GM19438 (cell line): ENCODE data around the gene SCUBE1.

Experiments
- ATAC-seq: cut with Tn5 transposase; IDR thresholded peaks from one replicate; pipeline ENCODE4 v1.9.1; 2021; ENCODE audit warnings: low read depth; ENCODE audit not compliant: unreplicated experiment

SCUBE1 gene

GRCh38 chr22:43226377-43227238 lies 116.6 kb downstream of the SCUBE1 start:
- ATAC-seq, result no peak

- no peak for ATAC-seq
Observed at GRCh38 chr22:43225609-43226008, 117.6 kb downstream of the SCUBE1 start.

GRCh38 chr22:43222987-43223386 lies 120.2 kb downstream of the SCUBE1 start:
- no peak for ATAC-seq

GRCh38 chr22:43222262-43222661 lies 120.9 kb downstream of the SCUBE1 start:
- ATAC-seq, result no peak

DNA sequence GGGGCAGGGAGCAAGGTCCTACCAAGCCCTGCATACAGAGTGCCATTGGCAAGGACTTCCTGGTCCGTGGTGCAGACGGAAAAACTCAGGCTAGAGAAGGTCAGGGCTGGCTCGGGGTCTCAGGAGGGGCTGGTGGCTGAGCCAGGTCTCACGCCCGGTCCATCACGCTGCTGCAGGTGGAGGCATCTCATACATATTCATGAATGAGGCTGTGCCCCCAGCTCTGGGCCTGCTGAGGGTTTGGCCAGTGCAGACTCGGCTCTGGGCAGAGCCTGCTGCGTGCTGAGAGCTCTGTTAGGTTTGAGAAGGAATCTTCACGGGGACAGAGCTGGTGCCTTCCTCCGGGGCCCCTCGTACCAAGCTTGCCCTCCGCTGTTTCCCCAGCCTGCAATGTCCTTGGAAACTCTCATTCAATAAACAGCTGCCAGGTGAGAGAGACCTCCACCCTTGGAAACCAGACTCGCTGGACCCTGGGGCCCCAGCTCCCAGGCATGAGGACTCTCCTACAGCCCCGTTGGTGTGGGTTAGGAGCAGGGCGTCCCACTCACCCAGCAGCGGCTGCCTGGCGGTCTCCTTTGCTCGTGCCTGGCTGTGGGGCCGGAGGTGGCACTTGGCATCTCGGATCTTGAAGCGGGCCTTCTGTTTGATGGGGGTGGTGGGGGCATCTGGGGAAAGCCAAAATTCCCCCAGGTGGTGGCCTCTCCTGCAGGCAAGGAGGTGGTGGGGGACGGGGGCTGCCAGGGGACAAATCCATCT lies 122.4 kb downstream of the SCUBE1 start:
- ATAC-seq, result no peak

DNA sequence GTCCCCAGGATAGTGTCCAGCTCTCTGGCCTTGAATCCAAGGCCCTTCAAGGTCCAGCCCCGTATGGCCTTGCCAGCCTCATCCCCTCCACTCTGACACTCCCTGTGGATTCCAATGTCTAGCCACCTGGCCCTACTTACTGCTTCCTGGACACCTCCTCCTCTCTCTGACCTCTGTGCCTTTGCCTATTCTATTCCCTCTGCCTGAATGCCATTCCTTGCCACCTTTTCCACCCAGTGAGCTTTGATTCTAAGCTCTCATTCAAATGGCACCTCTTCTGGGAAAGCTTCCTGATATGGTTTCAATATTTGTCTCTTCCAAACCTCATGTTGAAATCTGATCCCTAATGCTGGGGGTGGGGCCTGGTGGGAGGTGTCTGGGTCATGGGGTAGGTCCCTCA lies 124.4 kb downstream of the SCUBE1 start:
- ATAC-seq, result no peak

DNA sequence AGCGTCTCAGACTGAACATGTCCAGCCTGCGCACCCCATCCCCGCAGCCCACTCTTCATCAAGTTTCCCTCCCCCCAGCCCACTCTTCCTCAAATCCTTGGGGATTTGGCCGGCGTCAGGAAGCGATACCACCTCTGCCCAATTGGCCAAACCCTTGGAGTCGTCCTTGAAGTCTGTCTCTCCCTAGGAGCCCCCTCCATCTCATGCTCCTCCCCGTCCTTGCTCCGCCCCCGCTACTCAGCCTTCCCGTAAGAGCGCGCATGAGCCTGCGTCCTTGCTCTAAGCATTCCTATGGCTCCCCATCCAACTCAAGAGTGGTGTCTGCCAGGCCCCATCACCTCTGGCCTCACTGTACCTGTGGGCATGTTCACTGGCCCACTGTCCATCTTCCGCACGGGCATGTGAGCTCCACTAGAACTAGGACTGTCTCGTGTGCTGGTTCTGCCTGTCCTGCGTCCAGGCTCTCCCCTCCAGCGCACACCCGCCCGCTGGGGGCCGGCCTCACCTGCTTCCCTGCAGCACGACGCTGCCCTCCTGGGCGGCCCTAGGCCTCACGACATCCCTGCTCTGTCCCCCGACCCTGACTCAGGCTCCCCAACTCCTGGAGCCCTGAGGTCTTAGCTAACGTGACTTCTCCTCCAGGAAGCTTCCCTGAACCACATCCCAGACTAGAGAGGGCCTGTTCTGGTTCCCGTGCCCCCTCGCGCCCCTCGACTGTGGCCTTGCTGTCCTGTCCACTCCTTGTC lies 125.7 kb downstream of the SCUBE1 start:
- no peak for ATAC-seq

GRCh38 chr22:43216738-43217137 lies 126.4 kb downstream of the SCUBE1 start:
- no peak for ATAC-seq

GRCh38 chr22:43213962-43214361 lies 129.2 kb downstream of the SCUBE1 start:
- ATAC-seq, result no peak

- ATAC-seq, result no peak
Observed at GRCh38 chr22:43213051-43213450, 130.1 kb downstream of the SCUBE1 start.

DNA sequence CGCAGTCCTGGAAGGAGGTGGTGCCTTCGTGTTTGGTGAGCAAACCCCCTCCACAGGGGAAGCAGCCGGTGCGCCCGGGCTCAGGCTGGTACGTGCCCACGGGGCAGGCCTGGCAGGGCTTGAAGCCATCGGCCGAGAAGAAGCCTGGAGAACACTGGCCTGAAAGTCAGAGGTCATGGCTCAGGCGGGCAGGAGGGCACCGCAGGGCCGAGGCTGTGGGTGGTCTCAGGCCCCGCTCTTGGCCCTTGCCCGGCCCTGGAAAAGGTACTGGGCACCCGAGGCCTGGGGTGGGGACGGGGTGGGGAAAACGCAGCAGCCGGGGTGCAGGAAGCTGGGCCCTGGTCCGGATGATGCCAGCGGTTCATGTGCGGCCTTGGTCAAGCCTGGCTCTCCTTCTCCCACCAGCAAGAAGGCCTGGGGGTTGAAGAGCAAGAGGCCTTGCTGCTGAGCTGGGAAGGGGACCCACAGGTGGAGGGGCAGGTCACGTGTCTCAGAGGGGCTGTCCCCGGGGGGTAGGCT lies 130.7 kb downstream of the SCUBE1 start:
- no peak for ATAC-seq

- ATAC-seq, result no peak
Observed at GRCh38 chr22:43211941-43212433, 131.2 kb downstream of the SCUBE1 start.

DNA sequence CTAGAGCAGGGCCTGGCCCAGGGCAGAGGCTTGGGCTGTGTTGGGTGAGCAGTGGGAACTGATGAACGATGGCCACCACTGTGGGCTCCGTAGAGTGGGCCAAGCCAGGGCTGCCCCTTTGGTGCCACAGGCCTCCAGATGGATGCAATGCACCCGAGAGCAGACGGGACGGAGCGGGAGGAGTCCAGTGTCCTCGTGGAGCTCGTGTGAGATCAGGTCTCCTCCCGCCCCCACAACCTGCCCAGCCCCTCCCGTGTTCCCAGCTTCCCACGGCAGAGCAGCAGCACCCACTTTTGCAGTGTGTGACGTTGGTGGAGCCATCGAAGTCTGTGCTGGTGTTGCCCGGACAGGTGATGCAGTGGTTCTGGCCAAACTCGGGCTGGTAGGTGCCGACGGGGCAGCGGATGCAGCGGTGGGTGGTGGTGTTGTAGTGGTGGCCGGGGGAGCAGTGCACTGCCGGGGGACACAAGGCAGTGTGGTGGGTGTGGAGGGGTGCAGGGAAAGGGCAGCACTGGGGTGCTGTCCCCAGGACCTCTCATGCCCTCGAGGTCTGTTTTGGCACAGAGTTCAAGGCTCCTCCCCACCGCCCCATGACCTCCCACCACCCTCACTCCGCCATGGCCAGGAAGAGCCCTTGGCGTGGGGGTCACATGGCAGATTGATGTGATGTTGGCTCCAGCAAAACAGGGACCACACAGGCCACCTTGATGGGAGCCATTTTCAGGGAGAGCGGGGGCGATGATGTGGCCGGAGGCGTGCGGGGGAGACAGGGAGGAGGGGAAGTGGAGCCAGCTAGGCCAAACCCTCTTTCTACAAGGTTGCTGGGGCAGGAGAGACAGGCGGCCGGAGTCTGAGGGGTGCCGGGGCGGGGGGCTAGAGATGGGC lies 132.3 kb downstream of the SCUBE1 start:
- no peak for ATAC-seq

- ATAC-seq, result no peak
Observed at GRCh38 chr22:43209971-43210370, 133.2 kb downstream of the SCUBE1 start.

GRCh38 chr22:43209523-43209890 lies 133.7 kb downstream of the SCUBE1 start:
- no peak for ATAC-seq

DNA sequence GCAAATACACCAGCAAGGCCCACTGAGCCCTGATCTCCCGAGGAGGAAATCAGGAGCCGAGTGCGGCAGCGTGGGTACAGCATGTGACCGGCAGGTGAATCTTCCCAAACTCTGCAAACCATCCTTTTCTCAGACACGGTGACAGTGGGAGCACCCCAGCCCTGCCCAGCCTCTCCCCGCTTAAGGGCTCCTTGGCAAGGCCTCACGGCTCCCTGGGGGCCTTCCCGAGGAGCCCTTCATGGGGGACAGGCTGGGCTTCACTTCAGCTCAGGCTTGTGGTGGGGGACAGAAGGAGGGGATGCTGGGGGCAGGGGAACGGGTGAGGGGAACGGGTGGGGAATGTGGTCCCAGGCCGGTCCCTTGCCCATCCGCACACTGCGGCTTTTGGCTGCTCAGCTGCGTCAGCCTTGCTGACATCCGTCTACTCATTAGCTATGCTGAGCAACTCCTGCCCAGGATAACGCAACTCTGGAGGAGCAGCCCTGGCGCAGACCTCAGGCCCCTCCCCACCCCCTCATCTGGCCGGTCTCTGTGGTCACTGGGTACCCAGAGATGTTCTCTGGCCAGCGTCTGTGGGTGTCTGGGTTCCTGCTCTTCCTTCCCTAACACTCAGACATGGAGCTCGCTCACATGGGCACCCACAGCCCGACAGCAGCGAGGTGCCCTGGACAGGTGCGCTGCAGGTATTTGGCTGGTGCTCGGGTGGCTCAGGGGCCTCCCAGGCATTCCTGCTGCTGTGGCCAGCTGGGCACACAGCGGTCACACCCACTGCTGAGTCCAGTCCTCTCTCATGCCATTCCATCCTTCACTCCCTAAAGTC lies 134.3 kb downstream of the SCUBE1 start:
- ATAC-seq, result no peak

DNA sequence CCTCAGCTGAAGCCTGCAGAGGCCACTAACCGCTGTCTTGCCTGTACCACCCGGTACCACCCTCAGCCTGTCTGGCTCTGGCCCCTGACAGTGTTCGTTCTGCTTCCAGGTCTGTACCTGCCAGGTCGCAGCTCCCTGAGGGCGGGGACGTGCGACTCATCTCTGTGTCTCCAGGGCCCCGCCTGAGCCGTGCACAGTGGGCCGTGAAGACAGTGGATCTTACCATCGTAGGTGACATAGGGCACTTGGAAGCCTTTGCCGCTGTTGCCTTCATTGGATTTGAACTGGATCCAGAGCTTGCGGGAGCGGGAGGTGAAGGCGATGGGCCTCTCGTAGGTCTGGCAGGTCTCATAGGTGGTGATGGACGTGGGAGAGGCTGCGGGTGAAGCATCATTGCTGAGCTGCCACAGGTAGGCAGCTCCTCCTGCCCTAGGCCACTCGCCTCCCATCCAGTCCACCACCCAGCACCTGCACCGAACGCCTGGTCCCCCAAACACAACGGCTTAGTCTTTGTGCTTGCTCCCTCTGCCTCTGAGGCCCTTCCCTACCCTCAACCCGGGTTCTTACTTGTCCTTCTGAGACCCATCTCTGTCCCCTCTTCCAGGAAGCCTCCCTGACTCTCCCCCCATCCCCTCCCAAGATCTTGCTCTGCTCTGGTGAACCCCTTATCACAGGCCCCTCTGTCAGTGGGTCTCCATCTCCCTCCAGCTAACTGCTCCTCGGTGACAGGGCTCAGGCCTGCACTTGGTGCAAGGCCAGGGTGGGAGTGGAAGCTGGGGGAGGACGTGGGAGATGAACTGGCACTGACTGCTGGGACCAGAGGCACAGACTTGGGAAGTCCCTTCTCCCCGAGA lies 135.1 kb downstream of the SCUBE1 start:
- no peak for ATAC-seq

DNA sequence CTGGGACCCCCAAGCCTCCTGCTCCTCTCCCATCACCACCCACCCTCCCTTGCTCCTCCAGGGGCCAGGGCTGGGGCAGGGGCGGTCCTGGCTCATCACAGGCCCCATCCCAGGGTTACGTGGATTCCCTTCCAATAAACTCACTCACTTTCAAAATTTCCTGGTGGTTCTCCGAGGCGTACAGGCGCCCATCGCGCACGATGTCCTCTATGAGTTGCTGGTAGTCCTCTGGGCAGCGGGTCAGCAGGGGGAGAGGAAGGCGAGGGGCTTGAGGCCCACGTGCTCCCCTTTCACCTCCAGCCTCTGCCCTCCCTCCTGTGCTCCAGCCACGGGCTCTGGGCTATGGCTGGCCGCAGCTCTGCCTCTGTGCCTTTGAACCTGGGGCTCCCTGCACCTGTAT lies 135.8 kb downstream of the SCUBE1 start:
- no peak for ATAC-seq
